Nephron progenitor cell (in vitro differentiated cells): ENCODE measurements around the gene ATP8A1.

Source experiments
- DNase-seq: peaks from one replicate; pipeline ENCODE4 v3.0.0; 2021
- H3K27ac Mint-ChIP-seq: 2 replicates; pipeline ENCODE4 v1.8.0; 2021; ENCODE audit warnings: mild to moderate bottlenecking, moderate library complexity, mixed read lengths
- H3K27me3 Mint-ChIP-seq: 2 replicates; pipeline ENCODE4 v1.8.0; 2021; ENCODE audit warnings: mild to moderate bottlenecking, low read depth, mixed read lengths; ENCODE audit not compliant: poor library complexity
- H3K36me3 Mint-ChIP-seq: 2 replicates; pipeline ENCODE4 v1.8.0; 2021; ENCODE audit warnings: low read depth, mixed read lengths
- H3K4me1 Mint-ChIP-seq: 2 replicates; pipeline ENCODE4 v1.8.0; 2021; ENCODE audit warnings: mixed read lengths
- H3K4me3 Mint-ChIP-seq: 2 replicates; pipeline ENCODE4 v1.8.0; 2021; ENCODE audit warnings: mild to moderate bottlenecking, moderate library complexity, mixed read lengths
- H3K9me3 Mint-ChIP-seq: 2 replicates; pipeline ENCODE4 v1.8.0; 2021; ENCODE audit warnings: mild to moderate bottlenecking, moderate library complexity, mixed read lengths
- TF ChIP-seq, protein P1 (sequence below): fragments of 200-600 bp; sonication (generic); IDR thresholded peaks from 2 replicates; pipeline ENCODE4 v1.5.0; 2021; ENCODE audit warnings: antibody characterized with exemption

Gene ATP8A1

DNA sequence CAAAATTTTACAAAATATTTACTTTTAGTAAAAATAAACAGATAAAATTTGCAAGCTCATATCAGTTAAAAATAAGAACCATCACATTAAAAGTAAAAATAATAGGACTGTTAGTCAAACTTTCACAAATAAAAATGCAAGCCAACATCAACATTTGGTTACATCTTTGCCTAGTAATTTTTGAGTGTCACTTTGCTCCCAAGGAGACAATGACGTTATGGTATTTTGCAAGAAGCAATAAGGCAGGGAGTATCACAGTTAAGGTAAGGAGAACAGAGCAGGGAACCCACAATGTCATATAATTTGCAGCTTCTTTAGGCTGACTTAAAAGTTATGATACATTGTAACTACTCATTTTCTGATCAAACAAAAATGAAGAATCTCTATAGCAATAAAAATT lies 98.7 kb downstream of the ATP8A1 start:
- peaks cover 10% of the 10 kb centered on the region for H3K4me1 Mint-ChIP-seq
- H3K27me3 Mint-ChIP-seq = peaks cover 9% of the 10 kb centered on the region
- TF ChIP-seq, protein P1, sequence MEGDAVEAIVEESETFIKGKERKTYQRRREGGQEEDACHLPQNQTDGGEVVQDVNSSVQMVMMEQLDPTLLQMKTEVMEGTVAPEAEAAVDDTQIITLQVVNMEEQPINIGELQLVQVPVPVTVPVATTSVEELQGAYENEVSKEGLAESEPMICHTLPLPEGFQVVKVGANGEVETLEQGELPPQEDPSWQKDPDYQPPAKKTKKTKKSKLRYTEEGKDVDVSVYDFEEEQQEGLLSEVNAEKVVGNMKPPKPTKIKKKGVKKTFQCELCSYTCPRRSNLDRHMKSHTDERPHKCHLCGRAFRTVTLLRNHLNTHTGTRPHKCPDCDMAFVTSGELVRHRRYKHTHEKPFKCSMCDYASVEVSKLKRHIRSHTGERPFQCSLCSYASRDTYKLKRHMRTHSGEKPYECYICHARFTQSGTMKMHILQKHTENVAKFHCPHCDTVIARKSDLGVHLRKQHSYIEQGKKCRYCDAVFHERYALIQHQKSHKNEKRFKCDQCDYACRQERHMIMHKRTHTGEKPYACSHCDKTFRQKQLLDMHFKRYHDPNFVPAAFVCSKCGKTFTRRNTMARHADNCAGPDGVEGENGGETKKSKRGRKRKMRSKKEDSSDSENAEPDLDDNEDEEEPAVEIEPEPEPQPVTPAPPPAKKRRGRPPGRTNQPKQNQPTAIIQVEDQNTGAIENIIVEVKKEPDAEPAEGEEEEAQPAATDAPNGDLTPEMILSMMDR = no peak
- DNase-seq = no peak
- peaks cover 9% of the 10 kb centered on the region for H3K9me3 Mint-ChIP-seq
- no peak overlapping the region for H3K4me3 Mint-ChIP-seq
- H3K36me3 Mint-ChIP-seq = peaks cover 7% of the 10 kb centered on the region
- H3K27ac Mint-ChIP-seq = no peak overlapping the region

DNA sequence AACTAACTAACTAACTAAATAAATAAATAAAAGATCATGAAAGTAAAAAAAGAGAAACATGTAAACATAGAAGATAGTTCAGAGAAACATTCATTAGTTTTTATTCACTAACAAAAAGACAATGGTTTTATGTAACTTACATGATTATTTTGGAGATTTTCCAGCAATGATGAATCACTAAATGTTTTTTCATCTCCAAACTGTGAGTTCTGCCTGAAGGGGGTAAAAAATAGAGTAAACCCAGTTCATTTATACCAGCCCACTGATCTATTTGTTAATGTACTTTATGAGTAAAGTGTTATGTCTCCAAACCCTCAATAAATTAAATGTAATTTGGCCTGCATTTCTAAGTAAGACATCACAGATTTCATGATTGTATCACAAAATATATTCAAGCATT lies 101.1 kb downstream of the ATP8A1 start:
- H3K27ac Mint-ChIP-seq = no peak overlapping the region
- H3K4me3 Mint-ChIP-seq = no peak overlapping the region
- TF ChIP-seq, protein P1 = no peak
- no peak for DNase-seq
- no peaks in the 10 kb centered on the region for H3K9me3 Mint-ChIP-seq
- peaks cover 9% of the 10 kb centered on the region for H3K27me3 Mint-ChIP-seq
- H3K36me3 Mint-ChIP-seq = no peaks in the 10 kb centered on the region
- H3K4me1 Mint-ChIP-seq = peaks cover 10% of the 10 kb centered on the region

DNA sequence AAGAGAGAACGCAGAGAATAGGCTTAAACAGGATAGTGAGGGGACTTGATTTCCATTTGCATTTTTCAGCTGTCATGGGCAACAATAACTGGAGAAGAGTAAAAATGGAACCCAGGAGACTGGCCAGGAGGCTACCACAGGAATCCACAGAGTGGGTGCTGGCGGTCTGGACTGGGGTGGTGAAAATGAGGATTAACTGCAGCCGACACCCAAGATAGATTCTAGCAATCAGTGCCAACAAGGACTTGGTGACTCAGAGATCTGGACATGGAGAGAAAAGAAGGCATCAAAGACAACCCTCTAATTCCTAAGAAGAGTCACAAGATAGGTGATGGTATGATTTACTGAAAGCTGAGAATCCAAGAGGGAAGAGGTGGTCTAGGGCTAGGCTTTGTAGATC lies 102.8 kb downstream of the ATP8A1 start:
- no peak overlapping the region for H3K4me3 Mint-ChIP-seq

DNA sequence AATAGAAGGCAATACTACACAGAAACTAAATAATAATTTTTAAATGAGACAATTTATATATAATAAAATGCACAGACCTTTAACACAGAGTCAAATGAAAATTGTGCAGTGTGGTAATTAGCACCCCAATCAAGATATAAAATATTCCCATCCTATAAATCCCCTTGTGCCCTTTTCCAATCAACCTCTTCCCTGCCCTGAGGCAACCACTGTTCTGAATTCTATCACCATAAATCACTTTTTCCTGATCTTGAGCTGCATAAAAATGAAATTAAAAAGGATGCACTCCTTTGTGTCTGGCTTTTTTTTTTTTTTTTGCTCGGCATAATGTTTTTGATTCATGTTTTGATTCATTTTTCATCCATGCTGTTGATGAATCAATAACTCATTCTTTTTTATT lies 107.0 kb downstream of the ATP8A1 start:
- no peak for DNase-seq
- H3K4me1 Mint-ChIP-seq = peaks cover 10% of the 10 kb centered on the region
- H3K36me3 Mint-ChIP-seq = no peaks in the 10 kb centered on the region
- H3K4me3 Mint-ChIP-seq = no peak overlapping the region
- peaks cover 12% of the 10 kb centered on the region for H3K27me3 Mint-ChIP-seq
- no peaks in the 10 kb centered on the region for H3K9me3 Mint-ChIP-seq
- H3K27ac Mint-ChIP-seq = no peak overlapping the region
- TF ChIP-seq, protein P1 = no peak

More for the DNA sequence above, 102.8 kb downstream of the ATP8A1 start:
- Mint-ChIP-seq H3K9me3 (no peaks in the 10 kb centered on the region), H3K27me3 (peaks cover 13% of the 10 kb centered on the region), H3K4me1 (peaks cover 10% of the 10 kb centered on the region), H3K27ac (peak overlapping the region; percentile 10), H3K36me3 (no peaks in the 10 kb centered on the region)
- TF ChIP-seq, protein P1 = no peak
- no peak for DNase-seq

DNA sequence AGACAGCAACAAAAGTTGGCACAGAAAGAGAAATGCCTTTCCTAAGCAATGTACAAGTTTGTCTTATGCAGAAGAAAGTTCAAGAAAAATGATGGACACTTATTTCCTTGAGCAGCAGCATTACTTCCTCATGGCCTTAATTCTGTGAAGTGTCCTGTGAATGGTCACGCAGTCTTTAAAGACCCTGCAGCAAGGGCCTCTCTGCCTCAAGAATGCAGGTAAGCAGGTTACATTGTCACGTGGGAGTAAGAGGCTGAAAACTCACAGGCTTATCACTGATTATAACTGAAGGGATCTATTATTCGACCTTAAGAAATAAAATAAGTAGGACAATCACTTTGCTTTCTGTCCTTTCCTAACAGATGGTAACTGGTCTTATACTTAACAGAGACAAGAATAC lies 109.1 kb downstream of the ATP8A1 start:
- Mint-ChIP-seq H3K27ac (no peak overlapping the region), H3K4me3 (no peak overlapping the region)

DNA sequence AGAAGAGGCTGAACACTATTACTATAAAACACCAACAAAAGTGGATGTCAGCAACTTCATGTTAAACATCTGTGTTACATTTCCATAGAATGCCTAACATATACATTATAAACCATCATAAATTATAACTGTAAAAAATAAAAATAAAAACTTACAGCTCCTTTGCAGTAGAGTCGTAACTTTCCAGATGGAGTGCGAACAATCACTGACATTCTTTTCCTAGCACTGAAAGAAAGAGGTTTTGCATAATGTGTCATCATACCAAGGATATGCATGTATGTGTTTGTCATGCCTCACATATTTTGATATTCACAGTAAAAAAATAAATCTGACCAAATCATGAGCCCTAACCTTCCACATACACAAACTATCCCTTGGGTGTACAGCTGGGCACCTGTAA lies 113.1 kb downstream of the ATP8A1 start:
- Mint-ChIP-seq H3K36me3 (no peaks in the 10 kb centered on the region), H3K27ac (no peak overlapping the region)

More for the DNA sequence above, 109.1 kb downstream of the ATP8A1 start:
- Mint-ChIP-seq H3K9me3 (no peaks in the 10 kb centered on the region), H3K36me3 (no peaks in the 10 kb centered on the region), H3K4me1 (no peaks in the 10 kb centered on the region), H3K27me3 (peaks cover 6% of the 10 kb centered on the region)
- no peak for DNase-seq
- TF ChIP-seq, protein P1 = no peak

More for the DNA sequence above, 113.1 kb downstream of the ATP8A1 start:
- H3K4me3 Mint-ChIP-seq = no peak overlapping the region
- no peak for DNase-seq
- H3K27me3 Mint-ChIP-seq = peaks cover 2% of the 10 kb centered on the region
- no peaks in the 10 kb centered on the region for H3K4me1 Mint-ChIP-seq
- no peaks in the 10 kb centered on the region for H3K9me3 Mint-ChIP-seq
- TF ChIP-seq, protein P1 = no peak
